Activated naive CD4-positive, alpha-beta T cell treated with anti-CD3 and anti-CD28 coated beads, Interleukin-2, amount 50 U/mL, for 24 hours (primary cell): ENCODE measurements around the gene KIR3DL3.
"Not testable (repeated sequence)": the region's sequence is repeated elsewhere in the genome, so short reads cannot be mapped to it uniquely, and the experiment has no call there.

Source experiments
- H3K27ac Mint-ChIP-seq: one replicate; pipeline ENCODE4 v1.8.0; 2021; ENCODE audit warnings: mild to moderate bottlenecking, mixed read lengths
- H3K27me3 Mint-ChIP-seq: one replicate; pipeline ENCODE4 v1.8.0; 2021; ENCODE audit warnings: mixed read lengths
- H3K36me3 Mint-ChIP-seq: one replicate; pipeline ENCODE4 v1.8.0; 2021; ENCODE audit warnings: mixed read lengths
- H3K4me1 Mint-ChIP-seq: one replicate; pipeline ENCODE4 v1.8.0; 2021; ENCODE audit warnings: mixed read lengths
- H3K4me3 Mint-ChIP-seq: one replicate; pipeline ENCODE4 v1.8.0; 2021; ENCODE audit warnings: mild to moderate bottlenecking, mixed read lengths
- H3K9me3 Mint-ChIP-seq: one replicate; pipeline ENCODE4 v1.8.0; 2021; ENCODE audit warnings: mixed read lengths

KIR3DL3 gene

DNA sequence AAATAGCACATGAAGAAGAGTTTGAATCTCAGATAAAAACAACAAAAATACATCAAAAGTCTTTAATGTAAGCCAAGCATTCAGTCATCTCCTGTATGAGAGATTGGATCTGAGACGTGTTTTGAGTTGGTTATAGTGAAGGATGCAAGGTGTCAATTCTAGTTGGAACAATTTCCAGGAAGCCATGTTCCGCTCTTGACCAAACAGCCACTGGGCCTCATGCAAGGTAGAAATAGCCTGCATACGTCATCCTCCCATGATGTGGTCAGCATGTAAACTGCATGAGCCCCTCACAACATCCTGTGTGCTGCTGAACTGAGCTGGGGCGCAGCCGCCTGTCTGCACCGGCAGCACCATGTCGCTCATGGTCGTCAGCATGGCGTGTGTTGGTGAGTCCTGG is at the start of gene KIR3DL3:
KIR3DL3 (plus strand) TSS at position 301 of the 400 bp plus-strand sequence; CDS start at position 356, 55 bp downstream.
- Mint-ChIP-seq H3K36me3 (peaks cover 2% of the 10 kb centered on the region), H3K9me3 (peaks cover 18% of the 10 kb centered on the region), H3K4me1 (no peaks in the 10 kb centered on the region), H3K4me3 (no peak within 1 kb of the TSS), H3K27ac (peak within 1 kb of the TSS; percentile 10), H3K27me3 (peaks cover 3% of the 10 kb centered on the region)

DNA sequence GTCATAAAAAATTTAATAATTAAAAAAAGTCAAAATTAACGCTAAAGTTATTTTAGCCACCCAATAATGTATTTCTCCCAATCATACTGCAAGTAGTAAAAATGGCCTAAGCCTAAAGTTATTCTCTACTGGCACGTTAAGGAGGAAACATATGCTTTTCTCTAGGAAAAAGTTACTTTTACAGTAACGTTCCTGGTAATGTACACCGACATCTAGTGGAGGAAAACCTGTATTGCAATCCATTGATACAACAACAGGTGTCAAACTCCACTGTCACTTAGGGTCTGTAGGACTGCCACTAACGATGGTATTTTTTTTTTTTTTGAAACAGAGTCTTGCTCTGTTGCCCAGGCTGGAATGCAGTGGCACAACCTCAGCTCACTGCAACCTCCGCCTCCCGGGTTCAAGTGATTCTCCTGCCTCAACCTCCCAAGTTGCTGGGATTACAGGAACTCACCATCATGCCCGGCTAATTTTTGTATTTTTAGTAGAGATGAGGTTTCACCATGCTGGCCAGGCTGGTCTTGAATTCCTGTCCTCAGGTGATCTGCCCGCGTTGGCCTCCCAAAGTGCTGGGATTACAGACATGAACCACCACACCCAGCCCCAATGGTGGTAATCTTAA is 47.9 kb upstream of the KIR3DL3 start:
- H3K4me3 Mint-ChIP-seq, H3K27ac Mint-ChIP-seq, H3K36me3 Mint-ChIP-seq, H3K27me3 Mint-ChIP-seq, H3K9me3 Mint-ChIP-seq, H3K4me1 Mint-ChIP-seq: not testable (repeated sequence)

DNA sequence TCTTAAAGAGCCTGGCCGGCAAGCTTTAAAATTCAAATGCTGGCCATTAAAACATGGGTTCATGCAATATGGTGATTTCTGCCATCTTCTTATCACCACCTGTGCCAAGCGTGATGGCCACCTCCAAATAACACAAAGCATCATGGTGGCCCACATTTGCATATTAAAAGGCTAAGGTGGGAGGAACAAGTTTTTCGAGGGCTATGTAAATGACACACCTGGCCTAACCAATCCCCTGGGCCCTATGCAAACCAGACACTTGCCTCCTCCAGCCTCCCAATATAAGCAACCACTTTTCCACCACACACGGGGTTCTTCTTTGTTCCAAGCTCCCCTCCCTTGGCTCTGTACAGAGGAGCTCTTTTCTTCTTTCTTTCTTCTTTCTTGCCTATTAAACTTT is 47.0 kb upstream of the KIR3DL3 start:
- Mint-ChIP-seq H3K27me3 (peaks cover 9% of the 10 kb centered on the region), H3K4me1 (no peaks in the 10 kb centered on the region), H3K9me3 (no peaks in the 10 kb centered on the region), H3K36me3 (no peaks in the 10 kb centered on the region), H3K4me3 (no peak overlapping the region), H3K27ac (no peak overlapping the region)

DNA sequence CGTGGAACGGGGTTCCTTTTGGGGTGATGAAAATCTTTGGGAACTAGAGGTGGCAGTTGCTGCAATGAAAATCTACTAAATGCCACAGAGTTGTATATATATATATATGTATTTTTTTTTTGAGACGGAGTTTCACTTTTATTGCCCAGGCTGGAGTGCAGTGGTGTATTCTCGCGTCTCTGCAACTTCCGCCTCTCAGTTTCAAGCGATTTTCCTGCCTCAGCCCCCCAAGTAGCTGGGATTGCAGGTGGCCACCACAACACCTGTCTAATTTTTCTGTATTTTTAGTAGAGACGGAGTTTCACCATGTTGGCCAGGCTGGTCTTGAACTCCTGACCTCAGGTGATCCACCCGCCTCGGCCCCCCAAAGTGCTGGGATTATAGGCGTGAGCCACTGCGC is 42.6 kb upstream of the KIR3DL3 start:
- H3K4me3 Mint-ChIP-seq, H3K36me3 Mint-ChIP-seq, H3K4me1 Mint-ChIP-seq, H3K9me3 Mint-ChIP-seq, H3K27ac Mint-ChIP-seq: not testable (repeated sequence)
- H3K27me3 Mint-ChIP-seq: peaks cover 17% of the 10 kb centered on the region

DNA sequence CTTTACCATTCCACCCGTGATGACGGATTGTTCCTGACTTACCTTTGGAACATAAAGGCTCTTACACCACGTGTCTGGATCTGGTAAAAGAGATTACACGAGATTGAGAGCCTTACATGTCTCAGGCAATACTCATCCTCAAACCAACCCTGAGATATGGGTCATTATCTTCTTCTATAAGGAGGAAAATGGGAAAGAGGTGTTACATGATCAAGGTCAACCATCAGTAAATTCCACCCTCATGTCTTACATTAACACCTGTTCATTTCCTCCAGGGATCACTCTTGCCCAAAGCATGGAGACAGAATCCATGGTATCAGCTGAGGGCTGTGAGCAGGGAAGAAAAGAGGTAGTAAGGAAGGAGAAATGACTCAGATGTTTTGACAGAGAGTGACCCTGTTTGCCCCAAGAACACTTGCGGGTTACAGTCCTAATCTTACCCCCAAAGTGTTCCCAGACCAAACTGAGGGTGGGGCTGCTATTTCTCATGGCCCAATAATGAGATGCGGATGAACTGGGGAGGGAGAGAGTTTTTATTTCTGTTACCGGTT is 41.9 kb upstream of the KIR3DL3 start:
- Mint-ChIP-seq H3K9me3 (no peaks in the 10 kb centered on the region), H3K27ac (no peak overlapping the region), H3K27me3 (peaks cover 20% of the 10 kb centered on the region), H3K36me3 (no peaks in the 10 kb centered on the region), H3K4me1 (no peaks in the 10 kb centered on the region), H3K4me3 (no peak overlapping the region)

DNA sequence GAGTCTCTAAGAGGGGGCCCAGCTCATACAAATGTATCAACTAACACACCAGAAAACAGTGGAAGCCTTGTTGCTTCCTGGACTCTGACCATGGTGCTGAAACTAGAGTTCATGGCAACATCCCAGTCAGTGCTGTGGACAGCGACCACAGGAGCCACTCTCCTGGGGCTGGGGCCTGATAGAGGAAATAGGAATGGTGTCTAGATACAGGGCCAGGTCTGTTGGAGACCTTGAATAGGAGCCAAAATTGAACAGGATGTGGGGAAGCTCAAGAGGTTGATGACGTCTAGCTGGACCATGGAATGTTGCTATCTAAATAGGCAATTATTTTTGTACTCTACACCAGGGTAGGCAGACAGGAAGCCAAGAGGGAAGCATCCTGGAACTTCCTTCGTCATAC is 39.7 kb upstream of the KIR3DL3 start:
- no peak overlapping the region for H3K27ac Mint-ChIP-seq
- peaks cover 26% of the 10 kb centered on the region for H3K27me3 Mint-ChIP-seq
- no peaks in the 10 kb centered on the region for H3K36me3 Mint-ChIP-seq
- H3K9me3 Mint-ChIP-seq: no peaks in the 10 kb centered on the region
- no peaks in the 10 kb centered on the region for H3K4me1 Mint-ChIP-seq
- no peak overlapping the region for H3K4me3 Mint-ChIP-seq

DNA sequence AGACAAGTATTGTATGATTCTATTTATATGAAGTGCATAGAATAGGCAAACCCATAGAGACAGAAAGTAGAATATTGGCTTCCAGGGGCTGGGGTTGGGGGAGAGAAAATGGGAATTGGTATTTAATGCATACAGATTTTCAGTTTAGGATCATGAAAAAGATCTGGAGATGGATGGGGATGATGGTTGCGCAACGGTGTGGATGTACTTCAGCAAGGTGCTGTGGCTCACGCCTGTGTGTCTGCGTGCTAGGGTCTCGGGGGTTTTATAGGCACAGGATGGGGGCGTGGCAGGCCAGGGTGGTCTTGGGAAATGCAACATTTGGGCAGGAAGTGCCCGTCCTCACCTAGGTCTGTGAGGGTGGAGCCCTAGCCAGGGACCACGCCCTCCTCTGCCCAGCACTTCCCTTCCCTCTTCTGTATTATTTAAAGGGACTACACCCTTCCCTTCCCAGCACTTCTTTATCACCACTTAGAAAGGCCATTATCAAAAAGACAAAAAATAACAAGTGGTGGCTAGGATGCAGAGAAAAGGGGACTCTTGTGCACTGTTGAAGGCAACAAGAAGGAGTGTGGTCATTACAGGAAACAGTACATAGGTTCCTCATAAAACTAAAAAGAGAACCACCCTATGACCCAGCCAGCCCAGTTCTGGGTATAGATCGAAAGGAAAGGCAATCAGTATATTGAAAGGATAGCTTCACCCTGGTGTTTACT is 32.5 kb upstream of the KIR3DL3 start:
- Mint-ChIP-seq H3K4me3 (no peak overlapping the region), H3K36me3 (no peaks in the 10 kb centered on the region), H3K9me3 (no peaks in the 10 kb centered on the region), H3K27ac (peak overlapping the region; percentile 14), H3K27me3 (peaks cover 24% of the 10 kb centered on the region), H3K4me1 (no peaks in the 10 kb centered on the region)

DNA sequence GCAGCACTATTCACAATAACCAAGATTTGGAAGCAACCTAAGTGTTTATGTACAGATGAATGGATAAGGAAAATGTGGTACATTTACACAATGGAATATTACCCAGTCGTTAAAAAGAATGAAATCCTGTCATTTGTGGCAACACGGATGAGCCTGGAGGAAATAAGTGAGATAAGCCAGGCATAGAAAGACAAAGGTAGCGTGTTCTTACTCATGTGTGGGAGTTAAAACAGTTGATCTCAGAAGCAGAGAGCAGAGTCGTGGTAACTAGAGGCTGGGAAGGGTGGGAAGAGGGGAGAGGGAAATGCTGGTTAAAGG is 32.0 kb upstream of the KIR3DL3 start:
- Mint-ChIP-seq H3K4me1 (no peaks in the 10 kb centered on the region), H3K36me3 (no peaks in the 10 kb centered on the region), H3K27me3 (peaks cover 21% of the 10 kb centered on the region), H3K4me3 (no peak overlapping the region), H3K27ac (no peak overlapping the region), H3K9me3 (no peaks in the 10 kb centered on the region)

DNA sequence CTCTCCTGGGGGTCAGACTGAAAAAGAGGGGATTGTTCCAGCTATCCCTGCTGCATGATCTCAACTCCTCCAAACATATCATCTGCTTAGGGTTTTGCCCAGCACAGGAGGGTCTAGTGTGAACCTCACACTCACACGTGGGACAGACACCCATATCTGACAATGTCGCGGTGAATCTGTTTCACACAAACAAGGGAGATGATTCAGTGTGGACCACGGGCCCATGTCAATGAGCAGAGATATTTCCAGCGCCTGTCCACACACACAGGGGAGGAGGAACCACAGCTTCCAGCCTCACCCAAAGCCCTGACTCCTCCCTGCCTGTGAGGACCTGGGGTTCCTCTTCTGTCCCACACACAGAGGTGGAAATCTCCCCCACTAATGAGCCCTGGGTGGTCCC is 29.6 kb upstream of the KIR3DL3 start:
- Mint-ChIP-seq H3K4me1 (no peaks in the 10 kb centered on the region), H3K4me3 (no peak overlapping the region)

DNA sequence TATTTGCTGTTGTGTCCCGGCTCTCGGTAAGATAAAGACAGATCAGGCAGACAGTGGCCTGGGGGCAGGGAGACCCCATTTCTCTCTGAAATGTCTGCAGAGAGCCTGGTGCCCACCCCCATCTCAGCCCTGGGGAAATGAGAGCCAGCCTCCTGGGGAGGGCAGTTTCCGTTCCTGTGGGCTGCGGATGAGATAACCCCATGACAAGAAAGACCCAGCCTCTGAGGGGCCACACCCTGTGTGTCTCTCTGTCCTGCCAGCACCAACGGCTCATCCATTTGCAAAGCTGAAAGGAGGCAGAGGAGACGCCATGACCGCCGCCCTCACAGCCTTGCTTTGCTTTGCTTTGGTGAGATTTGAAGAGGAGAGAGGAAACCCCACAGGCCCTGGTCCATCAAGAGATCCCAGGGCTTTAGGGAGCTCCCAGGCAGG is 28.1 kb upstream of the KIR3DL3 start:
- Mint-ChIP-seq H3K4me1 (no peaks in the 10 kb centered on the region), H3K36me3 (no peaks in the 10 kb centered on the region), H3K27ac (no peak overlapping the region), H3K27me3 (peaks cover 29% of the 10 kb centered on the region), H3K4me3 (no peak overlapping the region), H3K9me3 (no peaks in the 10 kb centered on the region)

More for the DNA sequence above, 29.6 kb upstream of the KIR3DL3 start:
- no peaks in the 10 kb centered on the region for H3K9me3 Mint-ChIP-seq
- peaks cover 26% of the 10 kb centered on the region for H3K27me3 Mint-ChIP-seq
- H3K36me3 Mint-ChIP-seq: no peaks in the 10 kb centered on the region
- no peak overlapping the region for H3K27ac Mint-ChIP-seq

DNA sequence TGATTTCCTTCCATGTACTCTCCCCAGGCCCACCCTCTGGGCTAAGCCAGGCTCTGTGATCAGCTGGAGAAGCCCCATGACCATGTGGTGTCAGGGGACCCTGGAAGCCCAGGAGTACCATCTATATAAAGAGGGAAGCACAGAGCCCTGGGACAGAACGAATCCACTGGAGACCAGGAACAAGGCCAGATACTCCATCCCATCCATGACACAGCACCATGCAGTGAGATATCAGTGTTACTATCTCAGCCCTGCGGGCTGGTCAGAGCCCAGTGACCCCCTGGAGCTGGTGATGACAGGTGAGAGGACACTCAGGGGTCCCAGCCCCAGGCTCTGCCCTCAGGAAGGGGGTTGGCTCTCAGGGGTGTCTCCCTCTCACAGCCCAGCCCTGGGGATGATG is 27.5 kb upstream of the KIR3DL3 start:
- no peak overlapping the region for H3K4me3 Mint-ChIP-seq
- peaks cover 24% of the 10 kb centered on the region for H3K27me3 Mint-ChIP-seq
- no peaks in the 10 kb centered on the region for H3K36me3 Mint-ChIP-seq
- no peaks in the 10 kb centered on the region for H3K4me1 Mint-ChIP-seq
- no peaks in the 10 kb centered on the region for H3K9me3 Mint-ChIP-seq
- no peak overlapping the region for H3K27ac Mint-ChIP-seq

DNA sequence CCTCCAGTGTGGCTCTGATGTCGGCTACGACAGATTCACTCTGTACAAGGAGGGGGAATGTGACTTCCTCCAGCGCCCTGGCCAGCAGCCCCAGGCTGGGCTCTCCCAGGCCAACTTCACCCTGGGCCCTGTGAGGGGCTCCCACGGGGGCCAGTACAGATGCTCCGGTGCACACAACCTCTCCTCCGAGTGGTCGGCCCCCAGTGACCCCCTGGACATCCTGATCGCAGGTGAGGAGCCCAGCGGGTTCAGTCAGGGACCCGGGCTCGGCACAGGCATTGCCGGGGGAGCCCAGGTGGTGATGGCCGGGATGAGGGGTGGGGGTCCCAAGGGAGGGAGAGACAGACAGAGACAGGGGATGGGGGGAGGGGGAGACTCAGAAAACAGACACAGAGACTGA is 26.5 kb upstream of the KIR3DL3 start:
- not testable (repeated sequence) for H3K4me3 Mint-ChIP-seq, H3K4me1 Mint-ChIP-seq, H3K9me3 Mint-ChIP-seq, H3K27ac Mint-ChIP-seq, H3K36me3 Mint-ChIP-seq
- H3K27me3 Mint-ChIP-seq: peaks cover 21% of the 10 kb centered on the region

DNA sequence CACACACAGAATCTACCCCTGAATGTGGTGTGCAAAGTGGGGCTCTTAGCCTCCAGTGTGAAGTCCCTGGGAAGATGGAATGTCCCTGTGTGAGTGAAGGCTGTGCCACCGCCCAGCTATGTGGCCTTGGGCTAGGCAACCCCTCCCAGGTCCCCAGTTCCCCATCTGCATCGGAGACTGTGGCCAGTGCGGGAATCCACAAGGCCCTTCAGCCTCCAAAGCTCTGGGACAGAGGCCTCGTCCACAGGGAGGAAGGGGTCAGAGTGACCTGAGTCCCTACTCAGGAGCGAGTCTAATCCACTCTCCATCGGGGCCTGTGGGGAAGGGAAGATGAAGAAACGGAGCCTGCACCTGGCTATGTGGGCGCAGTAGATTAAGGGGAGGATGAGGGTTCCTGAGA is 19.3 kb upstream of the KIR3DL3 start:
- Mint-ChIP-seq H3K27me3 (peaks cover 14% of the 10 kb centered on the region), H3K9me3 (no peaks in the 10 kb centered on the region), H3K4me3 (no peak overlapping the region), H3K27ac (no peak overlapping the region), H3K36me3 (no peaks in the 10 kb centered on the region), H3K4me1 (no peaks in the 10 kb centered on the region)

DNA sequence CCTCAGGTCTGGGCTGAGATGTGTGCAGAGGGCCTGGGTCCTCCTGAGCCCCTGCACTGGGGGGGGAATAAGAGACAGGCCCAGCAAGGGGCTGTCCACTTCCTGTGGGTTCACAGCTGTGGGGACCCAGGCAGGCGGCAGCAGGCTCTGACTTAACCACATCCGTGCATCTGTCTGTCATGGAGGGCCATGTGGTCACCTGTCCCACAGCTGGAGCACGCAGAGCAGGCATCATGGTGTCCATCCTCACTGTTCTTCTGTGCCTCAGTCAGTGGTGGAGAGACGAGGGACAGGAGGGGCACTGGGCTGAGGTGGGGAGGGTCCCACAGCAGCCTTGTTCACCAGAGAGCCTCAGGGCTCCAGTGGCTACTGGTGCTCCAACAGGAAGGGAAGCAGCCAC is 16.3 kb upstream of the KIR3DL3 start:
- Mint-ChIP-seq H3K27me3 (peaks cover 10% of the 10 kb centered on the region), H3K9me3 (no peaks in the 10 kb centered on the region), H3K4me1 (peaks cover 5% of the 10 kb centered on the region), H3K27ac (no peak overlapping the region), H3K4me3 (no peak overlapping the region), H3K36me3 (no peaks in the 10 kb centered on the region)

DNA sequence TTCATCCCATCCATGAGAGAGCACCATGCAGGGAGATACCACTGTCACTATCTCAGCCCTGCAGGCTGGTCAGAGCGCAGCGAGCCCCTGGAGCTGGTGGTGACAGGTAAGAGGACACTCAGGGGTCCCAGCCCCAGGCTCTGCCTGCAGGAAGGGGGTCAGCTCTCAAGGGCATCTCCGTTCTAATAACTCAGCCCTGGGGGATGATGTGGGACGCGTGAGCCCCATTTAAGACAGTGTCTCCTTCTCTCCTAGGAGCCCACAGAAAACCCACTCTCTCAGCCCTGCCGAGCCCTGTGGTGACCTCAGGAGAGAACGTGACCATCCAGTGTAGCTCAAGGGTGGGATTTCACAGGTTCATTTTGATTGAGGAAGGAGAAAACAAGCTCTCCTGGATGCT is 15.5 kb upstream of the KIR3DL3 start:
- Mint-ChIP-seq H3K27ac (no peak overlapping the region), H3K27me3 (peaks cover 14% of the 10 kb centered on the region), H3K4me3 (no peak overlapping the region), H3K4me1 (peaks cover 5% of the 10 kb centered on the region), H3K9me3 (no peaks in the 10 kb centered on the region), H3K36me3 (no peaks in the 10 kb centered on the region)

DNA sequence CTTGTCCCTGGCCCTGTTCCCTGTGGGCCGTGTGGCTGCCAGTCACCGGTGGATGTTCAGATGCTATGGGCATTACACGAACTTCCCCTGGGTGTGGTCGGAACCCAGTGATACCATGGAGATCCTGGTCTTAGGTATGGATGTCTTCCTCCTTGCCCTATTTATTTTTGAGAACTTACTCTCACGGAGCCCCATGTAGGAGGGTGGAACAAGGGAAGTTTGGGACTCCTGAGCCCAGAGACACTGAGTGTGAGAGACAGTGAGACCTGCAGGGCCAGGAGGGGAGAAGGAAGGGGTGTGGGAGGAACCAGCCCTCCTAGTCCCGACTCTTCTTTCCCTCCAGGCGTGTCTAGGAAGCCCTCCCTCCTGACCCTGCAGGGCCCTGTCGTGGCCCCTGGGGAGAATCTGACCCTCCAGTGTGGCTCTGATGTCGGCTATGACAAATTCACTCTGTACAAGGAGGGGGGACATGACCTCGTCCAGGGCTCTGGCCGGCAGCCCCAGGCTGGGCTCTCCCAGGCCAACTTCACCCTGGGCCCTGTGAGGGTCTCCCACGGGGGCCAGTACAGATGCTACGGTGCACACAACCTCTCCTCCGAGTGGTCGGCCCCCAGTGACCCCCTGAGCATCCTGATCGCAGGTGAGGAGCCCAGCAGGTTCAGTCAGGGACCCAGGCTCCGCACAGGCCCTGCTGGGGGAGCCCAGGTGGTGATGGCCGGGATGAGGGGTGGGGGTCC is 14.9 kb upstream of the KIR3DL3 start:
- Mint-ChIP-seq H3K4me1 (peaks cover 5% of the 10 kb centered on the region), H3K27ac (no peak overlapping the region), H3K36me3 (no peaks in the 10 kb centered on the region), H3K4me3 (no peak overlapping the region), H3K27me3 (peaks cover 18% of the 10 kb centered on the region), H3K9me3 (no peaks in the 10 kb centered on the region)
